Measurements from ENCODE around the gene SMYD3. TPM values are rescaled to one million over a fixed set of nuclear protein-coding genes. Genes with fewer than 3 reads are reported as not detected.

SMYD3 gene
- total and polyA plus RNA-seq, 9 of the 15 experiments (the other 6 are each of a cell fraction or from before 2014, with no cell fraction given), result 128 to 440 (median 197) TPM

DNA sequence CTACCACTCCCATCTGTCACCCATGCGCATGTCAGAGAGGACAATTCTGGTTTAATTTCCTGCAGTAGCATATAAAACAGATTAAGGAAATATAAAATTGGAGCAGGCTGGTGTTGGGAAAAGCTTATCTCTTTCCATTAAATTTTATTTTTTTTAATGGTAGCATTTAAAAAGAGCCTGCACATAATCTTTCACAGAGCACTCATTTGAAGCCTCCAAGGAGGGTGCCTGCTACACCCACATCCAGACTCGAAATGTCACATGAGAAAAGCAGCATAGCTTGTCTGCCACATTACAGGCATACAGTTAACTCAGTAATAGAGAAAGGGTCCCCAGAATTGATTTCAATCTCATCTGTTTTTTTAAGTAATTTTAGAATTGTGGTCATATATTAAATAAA, 753.3 kb downstream of the SMYD3 start:
- H3K9ac ChIP-seq (ENCODE audit: insufficient read depth in 1 of 2, low read depth in 2 of 2, low read length in 2 of 2), result no peak overlapping the region
- H3K27ac ChIP-seq (ENCODE audit: extremely low read depth, low read depth, low read length), result no peak overlapping the region
- no peaks in the 10 kb centered on the region for H3K9me1 ChIP-seq (ENCODE audit: control insufficient read depth, insufficient read depth, low read length)
- BruUV-seq (replicated peaks), result no TSS peak
- ChIA-PET CTCF (ENCODE audit: low intra/inter-chr PET ratio) (no interaction called here), POLR2A (no interaction called here)
- intact Hi-C loops (cut with micrococcal nuclease), result no loop called here
- no peak for ATAC-seq
- H4K20me1 ChIP-seq (replicated peaks; ENCODE audit: control insufficient read depth, insufficient read depth, low read length), result no peaks in the 10 kb centered on the region
- peaks cover 57% of the 10 kb centered on the region; the same call in 2 of the 3 replicates for H3K36me3 ChIP-seq (ENCODE audit: control insufficient read depth, insufficient read depth, low read length)
- H3K9me3 ChIP-seq (replicated peaks; ENCODE audit: control insufficient read depth, insufficient read depth, low read depth, low read length), result no peaks in the 10 kb centered on the region
- H3K4me1 ChIP-seq (replicated peaks in 1 of 2; ENCODE audit: control insufficient read depth in 2 of 2, insufficient read depth in 2 of 2, low read length in 2 of 2), result no peaks in the 10 kb centered on the region
- H3K4me3 ChIP-seq, result no peak overlapping the region
- FAIRE-seq, result no peak
- H3K27me3 ChIP-seq (ENCODE audit: control insufficient read depth in 2 of 2, insufficient read depth in 2 of 2, low read length in 2 of 2), result no peaks in the 10 kb centered on the region; a peak in 1 of 5 replicates
- no peak overlapping the region for H2AFZ ChIP-seq (ENCODE audit: low read depth, low read length)
- H3K79me2 ChIP-seq (ENCODE audit: control insufficient read depth, insufficient read depth, low read length), result no peaks in the 10 kb centered on the region
- in situ Hi-C loops (cut with MboI), result no loop called here
- no peak overlapping the region for H3K4me2 ChIP-seq (ENCODE audit: insufficient read depth, low read length)
- DNase-seq (ENCODE audit: extremely low read depth in 1 of 4, low spot score in 3 of 4), result no peak
- 86% methylated on average over 2 of the region's 2 CpGs for WGBS (ENCODE audit: insufficient coverage, low coverage, missing lambda C conversion rate)
- TF ChIP-seq, protein P1, sequence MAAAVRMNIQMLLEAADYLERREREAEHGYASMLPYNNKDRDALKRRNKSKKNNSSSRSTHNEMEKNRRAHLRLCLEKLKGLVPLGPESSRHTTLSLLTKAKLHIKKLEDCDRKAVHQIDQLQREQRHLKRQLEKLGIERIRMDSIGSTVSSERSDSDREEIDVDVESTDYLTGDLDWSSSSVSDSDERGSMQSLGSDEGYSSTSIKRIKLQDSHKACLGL (CRISPR knock-in tag; IDR thresholded peaks at IDR 0.05; ENCODE audit: borderline replicate concordance, poor library complexity, severe bottlenecking), result no peak
- no peak for TF ChIP-seq ARID2 (IDR thresholded peaks at IDR 0.05)
- TF ChIP-seq SRSF3 (IDR thresholded peaks at IDR 0.05; ENCODE audit: insufficient read depth, low read length), result no peak
- TF ChIP-seq, protein P2, sequence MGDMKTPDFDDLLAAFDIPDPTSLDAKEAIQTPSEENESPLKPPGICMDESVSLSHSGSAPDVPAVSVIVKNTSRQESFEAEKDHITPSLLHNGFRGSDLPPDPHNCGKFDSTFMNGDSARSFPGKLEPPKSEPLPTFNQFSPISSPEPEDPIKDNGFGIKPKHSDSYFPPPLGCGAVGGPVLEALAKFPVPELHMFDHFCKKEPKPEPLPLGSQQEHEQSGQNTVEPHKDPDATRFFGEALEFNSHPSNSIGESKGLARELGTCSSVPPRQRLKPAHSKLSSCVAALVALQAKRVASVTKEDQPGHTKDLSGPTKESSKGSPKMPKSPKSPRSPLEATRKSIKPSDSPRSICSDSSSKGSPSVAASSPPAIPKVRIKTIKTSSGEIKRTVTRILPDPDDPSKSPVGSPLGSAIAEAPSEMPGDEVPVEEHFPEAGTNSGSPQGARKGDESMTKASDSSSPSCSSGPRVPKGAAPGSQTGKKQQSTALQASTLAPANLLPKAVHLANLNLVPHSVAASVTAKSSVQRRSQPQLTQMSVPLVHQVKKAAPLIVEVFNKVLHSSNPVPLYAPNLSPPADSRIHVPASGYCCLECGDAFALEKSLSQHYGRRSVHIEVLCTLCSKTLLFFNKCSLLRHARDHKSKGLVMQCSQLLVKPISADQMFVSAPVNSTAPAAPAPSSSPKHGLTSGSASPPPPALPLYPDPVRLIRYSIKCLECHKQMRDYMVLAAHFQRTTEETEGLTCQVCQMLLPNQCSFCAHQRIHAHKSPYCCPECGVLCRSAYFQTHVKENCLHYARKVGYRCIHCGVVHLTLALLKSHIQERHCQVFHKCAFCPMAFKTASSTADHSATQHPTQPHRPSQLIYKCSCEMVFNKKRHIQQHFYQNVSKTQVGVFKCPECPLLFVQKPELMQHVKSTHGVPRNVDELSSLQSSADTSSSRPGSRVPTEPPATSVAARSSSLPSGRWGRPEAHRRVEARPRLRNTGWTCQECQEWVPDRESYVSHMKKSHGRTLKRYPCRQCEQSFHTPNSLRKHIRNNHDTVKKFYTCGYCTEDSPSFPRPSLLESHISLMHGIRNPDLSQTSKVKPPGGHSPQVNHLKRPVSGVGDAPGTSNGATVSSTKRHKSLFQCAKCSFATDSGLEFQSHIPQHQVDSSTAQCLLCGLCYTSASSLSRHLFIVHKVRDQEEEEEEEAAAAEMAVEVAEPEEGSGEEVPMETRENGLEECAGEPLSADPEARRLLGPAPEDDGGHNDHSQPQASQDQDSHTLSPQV (IDR thresholded peaks at IDR 0.05), result no peak
- no peak for TF ChIP-seq DACH1 (IDR thresholded peaks at IDR 0.05; ENCODE audit: partially characterized antibody)
- no peak for TF ChIP-seq ZNF133 (CRISPR knock-in tag; IDR thresholded peaks at IDR 0.05)
- no peak for TF ChIP-seq TEAD4 (IDR thresholded peaks at IDR 0.05; ENCODE audit: low read length)
- TF ChIP-seq TEAD4 (CRISPR knock-in tag; IDR thresholded peaks at IDR 0.05; ENCODE audit: borderline replicate concordance), result no peak
- no peak for TF ChIP-seq SP1 (CRISPR knock-in tag; IDR thresholded peaks at IDR 0.05)
- no peak for TF ChIP-seq MAFK (IDR thresholded peaks at IDR 0.05; ENCODE audit: low read length)
- TF ChIP-seq, protein P3, sequence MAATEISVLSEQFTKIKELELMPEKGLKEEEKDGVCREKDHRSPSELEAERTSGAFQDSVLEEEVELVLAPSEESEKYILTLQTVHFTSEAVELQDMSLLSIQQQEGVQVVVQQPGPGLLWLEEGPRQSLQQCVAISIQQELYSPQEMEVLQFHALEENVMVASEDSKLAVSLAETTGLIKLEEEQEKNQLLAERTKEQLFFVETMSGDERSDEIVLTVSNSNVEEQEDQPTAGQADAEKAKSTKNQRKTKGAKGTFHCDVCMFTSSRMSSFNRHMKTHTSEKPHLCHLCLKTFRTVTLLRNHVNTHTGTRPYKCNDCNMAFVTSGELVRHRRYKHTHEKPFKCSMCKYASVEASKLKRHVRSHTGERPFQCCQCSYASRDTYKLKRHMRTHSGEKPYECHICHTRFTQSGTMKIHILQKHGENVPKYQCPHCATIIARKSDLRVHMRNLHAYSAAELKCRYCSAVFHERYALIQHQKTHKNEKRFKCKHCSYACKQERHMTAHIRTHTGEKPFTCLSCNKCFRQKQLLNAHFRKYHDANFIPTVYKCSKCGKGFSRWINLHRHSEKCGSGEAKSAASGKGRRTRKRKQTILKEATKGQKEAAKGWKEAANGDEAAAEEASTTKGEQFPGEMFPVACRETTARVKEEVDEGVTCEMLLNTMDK (IDR thresholded peaks at IDR 0.05; ENCODE audit: borderline replicate concordance, insufficient read depth, low read depth, low read length, poor library complexity, severe bottlenecking), result no peak
- TF ChIP-seq, protein P4, sequence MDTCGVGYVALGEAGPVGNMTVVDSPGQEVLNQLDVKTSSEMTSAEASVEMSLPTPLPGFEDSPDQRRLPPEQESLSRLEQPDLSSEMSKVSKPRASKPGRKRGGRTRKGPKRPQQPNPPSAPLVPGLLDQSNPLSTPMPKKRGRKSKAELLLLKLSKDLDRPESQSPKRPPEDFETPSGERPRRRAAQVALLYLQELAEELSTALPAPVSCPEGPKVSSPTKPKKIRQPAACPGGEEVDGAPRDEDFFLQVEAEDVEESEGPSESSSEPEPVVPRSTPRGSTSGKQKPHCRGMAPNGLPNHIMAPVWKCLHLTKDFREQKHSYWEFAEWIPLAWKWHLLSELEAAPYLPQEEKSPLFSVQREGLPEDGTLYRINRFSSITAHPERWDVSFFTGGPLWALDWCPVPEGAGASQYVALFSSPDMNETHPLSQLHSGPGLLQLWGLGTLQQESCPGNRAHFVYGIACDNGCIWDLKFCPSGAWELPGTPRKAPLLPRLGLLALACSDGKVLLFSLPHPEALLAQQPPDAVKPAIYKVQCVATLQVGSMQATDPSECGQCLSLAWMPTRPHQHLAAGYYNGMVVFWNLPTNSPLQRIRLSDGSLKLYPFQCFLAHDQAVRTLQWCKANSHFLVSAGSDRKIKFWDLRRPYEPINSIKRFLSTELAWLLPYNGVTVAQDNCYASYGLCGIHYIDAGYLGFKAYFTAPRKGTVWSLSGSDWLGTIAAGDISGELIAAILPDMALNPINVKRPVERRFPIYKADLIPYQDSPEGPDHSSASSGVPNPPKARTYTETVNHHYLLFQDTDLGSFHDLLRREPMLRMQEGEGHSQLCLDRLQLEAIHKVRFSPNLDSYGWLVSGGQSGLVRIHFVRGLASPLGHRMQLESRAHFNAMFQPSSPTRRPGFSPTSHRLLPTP (IDR thresholded peaks at IDR 0.05; ENCODE audit: borderline replicate concordance, extremely low read depth, insufficient read length), result no peak

Data from K562 (cell line).